NB4 (cell line): ENCODE data around the gene FERMT2.

Experiments
- DNase-seq: peaks from one replicate; pipeline ENCODE4 v3.0.0; 2010; ENCODE audit warnings: low read depth
- H3K4me3 ChIP-seq: one replicate; pipeline ENCODE4 v1.5.1; 2011; ENCODE audit warnings: mild to moderate bottlenecking, low read depth, low read length, moderate library complexity
- MYC ChIP-seq: IDR thresholded peaks from 2 replicates; pipeline ENCODE4 v1.6.1; 2011; ENCODE audit warnings: low read depth, low read length
- POLR2A ChIP-seq: IDR thresholded peaks from 2 replicates; pipeline ENCODE4 v1.6.1; 2011; ENCODE audit warnings: mild to moderate bottlenecking; ENCODE audit not compliant: insufficient read length; ENCODE audit errors: extremely low read depth
- TF ChIP-seq, protein P1 (sequence below): IDR thresholded peaks from one replicate; pipeline ENCODE4 v1.5.1; 2012; ENCODE audit warnings: low read depth, low read length
- TF ChIP-seq, protein P2 (sequence below): IDR thresholded peaks from 2 replicates; pipeline ENCODE4 v1.6.1; 2011; ENCODE audit warnings: low read depth, low read length

The FERMT2 gene

DNA sequence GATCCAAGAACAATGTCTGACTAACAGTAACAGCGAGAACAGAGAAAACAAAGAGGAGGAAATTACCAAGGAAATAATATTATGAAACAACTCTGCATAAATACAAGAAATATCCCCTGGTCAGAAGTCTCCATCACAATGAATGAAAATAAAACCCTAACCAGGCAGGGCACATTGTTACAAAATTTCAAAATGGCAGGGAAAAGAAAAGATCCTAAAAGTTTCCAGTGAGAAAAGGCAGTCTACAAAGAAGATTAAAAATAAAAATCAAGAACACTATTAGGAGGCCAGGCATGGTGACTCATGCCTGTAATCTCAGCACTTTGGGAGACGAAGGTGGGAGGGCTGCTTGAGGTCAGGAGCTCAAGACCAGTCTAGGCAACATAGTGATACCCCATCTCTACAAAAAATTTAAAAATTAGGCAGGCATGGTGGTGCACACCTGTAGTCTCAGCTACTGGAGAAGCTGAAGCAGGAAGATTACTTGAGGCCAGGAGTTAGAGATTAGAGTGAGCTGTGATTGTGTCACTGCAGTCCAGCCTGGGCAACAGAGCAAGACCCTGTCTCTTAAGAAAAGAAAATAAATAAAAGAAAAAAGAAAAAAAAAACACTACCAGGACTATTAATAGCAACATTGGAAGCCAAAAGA is 47.8 kb downstream of the FERMT2 start:
- no peak for DNase-seq
- TF ChIP-seq, protein P1, sequence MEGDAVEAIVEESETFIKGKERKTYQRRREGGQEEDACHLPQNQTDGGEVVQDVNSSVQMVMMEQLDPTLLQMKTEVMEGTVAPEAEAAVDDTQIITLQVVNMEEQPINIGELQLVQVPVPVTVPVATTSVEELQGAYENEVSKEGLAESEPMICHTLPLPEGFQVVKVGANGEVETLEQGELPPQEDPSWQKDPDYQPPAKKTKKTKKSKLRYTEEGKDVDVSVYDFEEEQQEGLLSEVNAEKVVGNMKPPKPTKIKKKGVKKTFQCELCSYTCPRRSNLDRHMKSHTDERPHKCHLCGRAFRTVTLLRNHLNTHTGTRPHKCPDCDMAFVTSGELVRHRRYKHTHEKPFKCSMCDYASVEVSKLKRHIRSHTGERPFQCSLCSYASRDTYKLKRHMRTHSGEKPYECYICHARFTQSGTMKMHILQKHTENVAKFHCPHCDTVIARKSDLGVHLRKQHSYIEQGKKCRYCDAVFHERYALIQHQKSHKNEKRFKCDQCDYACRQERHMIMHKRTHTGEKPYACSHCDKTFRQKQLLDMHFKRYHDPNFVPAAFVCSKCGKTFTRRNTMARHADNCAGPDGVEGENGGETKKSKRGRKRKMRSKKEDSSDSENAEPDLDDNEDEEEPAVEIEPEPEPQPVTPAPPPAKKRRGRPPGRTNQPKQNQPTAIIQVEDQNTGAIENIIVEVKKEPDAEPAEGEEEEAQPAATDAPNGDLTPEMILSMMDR, result no peak
- no peak for TF ChIP-seq POLR2A
- H3K4me3 ChIP-seq, result no peak overlapping the region

DNA sequence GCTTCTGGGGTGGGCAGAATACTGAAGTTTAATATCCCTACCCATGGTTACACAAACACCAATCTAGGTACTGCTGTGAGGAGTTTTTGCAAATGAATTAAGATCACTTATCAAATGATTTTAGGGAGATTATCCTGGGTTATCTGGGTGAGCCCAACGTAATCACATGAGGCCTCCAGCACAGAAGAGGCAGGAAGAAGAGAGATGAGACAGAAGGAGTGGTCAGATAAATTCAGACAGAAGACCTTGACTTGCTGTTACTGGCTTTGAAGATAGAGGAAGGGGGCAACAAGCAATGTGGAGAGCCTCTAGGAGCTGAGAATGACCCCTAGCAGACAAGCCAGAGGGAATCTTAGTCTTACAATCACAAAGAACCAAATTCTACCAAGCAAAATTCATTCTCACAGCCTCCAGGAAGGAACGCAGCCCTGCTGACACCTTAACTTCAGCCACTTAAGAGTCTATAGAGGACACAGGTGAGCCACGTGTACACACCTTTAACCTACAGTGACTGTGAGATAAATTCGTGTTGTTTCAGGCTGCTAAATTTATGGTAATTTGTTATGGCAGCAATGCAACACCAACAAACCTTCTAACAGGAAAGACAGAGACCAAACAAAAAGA is 49.4 kb downstream of the FERMT2 start:
- no peak overlapping the region for H3K4me3 ChIP-seq
- DNase-seq, result no peak
- TF ChIP-seq, protein P2, sequence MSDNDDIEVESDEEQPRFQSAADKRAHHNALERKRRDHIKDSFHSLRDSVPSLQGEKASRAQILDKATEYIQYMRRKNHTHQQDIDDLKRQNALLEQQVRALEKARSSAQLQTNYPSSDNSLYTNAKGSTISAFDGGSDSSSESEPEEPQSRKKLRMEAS, result no peak
- no peak for TF ChIP-seq MYC

- no peak overlapping the region for H3K4me3 ChIP-seq
- DNase-seq, result no peak
- TF ChIP-seq POLR2A, result no peak
- TF ChIP-seq MYC, result no peak
- TF ChIP-seq, protein P1, result no peak
- TF ChIP-seq, protein P2, result no peak
Observed at GRCh38 chr14:52900731-52901130, 50.1 kb downstream of the FERMT2 start.

DNA sequence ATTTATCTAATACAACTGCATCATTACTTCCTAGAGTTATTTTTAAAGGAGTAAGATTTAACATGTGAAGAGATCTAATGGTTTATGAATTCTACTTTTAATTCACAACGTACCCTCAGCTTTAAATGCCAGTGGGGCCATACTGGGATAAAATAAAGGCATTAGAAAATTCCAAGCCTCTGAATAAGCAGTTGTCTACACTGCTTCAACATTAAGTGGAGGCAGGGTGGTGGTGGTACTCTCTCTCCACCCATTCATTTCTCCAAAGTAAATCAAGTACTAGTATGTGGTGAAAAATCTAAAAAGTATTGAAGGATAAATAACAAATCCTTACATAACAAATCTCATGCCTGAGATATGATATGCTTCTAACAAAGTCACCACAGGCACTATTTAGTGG is 52.4 kb downstream of the FERMT2 start:
- TF ChIP-seq MYC, result no peak
- H3K4me3 ChIP-seq, result no peak overlapping the region
- DNase-seq, result no peak

- H3K4me3 ChIP-seq, result no peak overlapping the region
- no peak for TF ChIP-seq MYC
- TF ChIP-seq, protein P1, result no peak
- TF ChIP-seq POLR2A, result no peak
- TF ChIP-seq, protein P2, result no peak
- DNase-seq, result no peak
Observed at GRCh38 chr14:52895000-52895399, 55.9 kb downstream of the FERMT2 start.

DNA sequence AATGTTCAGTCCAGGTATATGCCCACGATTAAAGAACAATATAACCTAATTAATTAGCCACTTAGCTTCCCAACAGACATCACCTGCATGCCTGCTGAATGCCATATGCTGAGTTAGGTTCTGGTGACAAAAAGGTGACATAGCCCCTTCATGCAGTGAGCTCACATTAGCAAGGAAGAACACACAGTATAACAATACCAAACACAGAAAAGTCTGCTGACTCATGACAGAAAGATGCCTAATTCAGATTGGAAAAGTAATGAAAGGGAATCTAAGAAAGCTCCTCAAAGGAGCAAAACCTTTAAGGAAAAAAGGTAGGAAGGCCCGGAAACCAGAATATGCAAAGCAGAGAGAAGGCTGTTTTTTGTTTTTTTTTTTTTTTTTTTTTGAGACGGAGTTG is 59.0 kb downstream of the FERMT2 start:
- DNase-seq, result no peak
- TF ChIP-seq MYC (no peak), POLR2A (no peak)
- TF ChIP-seq, protein P2, result no peak
- TF ChIP-seq, protein P1, result no peak
- H3K4me3 ChIP-seq, result no peak overlapping the region

DNA sequence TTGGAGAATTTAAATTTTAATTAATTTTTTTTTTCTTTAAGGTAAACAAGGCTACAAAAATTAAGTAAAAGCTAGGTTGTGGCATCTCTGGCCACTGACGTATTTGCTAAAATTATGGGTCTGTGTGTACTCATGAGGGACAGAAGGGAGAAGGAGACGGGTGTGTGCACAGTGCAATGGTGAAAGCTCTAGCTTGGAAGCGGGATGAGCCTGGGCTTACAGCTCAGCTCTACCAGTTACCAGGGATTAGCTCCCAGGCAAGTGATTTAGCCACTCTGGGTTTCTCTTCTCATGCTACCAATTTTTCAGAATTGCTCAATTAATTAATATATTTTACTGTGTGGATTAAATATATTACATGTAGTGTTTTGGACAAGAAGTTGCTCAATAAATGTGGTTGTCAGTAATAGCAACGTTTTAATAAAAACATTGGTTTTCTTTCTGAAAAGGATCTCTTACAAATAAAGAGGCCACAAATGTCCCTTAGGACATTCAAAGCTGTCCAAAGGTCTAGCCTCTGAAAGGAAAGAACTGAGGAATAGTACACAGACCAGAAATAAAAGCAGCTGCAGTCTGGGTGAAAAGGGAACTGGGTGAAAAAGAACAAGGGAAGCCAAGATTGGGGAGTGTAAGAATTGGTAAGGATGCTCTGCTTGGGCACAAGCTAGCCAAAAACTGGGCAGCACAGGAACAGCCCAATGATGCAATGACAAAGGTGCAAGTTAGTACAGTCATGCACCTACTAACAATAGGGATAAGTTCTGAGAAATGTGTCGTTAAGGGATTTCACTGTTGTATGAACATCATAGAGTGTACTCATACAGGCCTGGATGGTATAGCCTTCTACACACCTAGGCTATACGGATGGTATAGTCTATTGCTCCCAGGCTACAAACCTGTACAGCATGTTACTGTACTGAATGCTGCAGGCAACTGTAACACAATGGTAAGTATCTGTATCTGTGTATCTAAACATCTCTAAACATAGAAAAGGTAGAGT is 61.7 kb downstream of the FERMT2 start:
- no peak for TF ChIP-seq MYC
- TF ChIP-seq, protein P1, result no peak
- TF ChIP-seq, protein P2, result no peak
- no peak for TF ChIP-seq POLR2A
- no peak overlapping the region for H3K4me3 ChIP-seq
- no peak for DNase-seq
